OCI-LY1 (cell line): ENCODE measurements around the gene GTPBP1.

Source experiments
- H2AFZ ChIP-seq: fragments of 200-600 bp; sonication (generic), shearing (Covaris generic); 2 replicates; pipeline ENCODE4 v1.6.0; 2014; ENCODE audit warnings: antibody characterized with exemption, mild to moderate bottlenecking, low read length
- H3F3A ChIP-seq: fragments of 200-600 bp; sonication (generic), shearing (Covaris generic); 2 replicates; pipeline ENCODE4 v1.6.0; 2014; ENCODE audit warnings: mild to moderate bottlenecking, antibody characterized with exemption, low read length, moderate library complexity; ENCODE audit not compliant: insufficient read depth
- H3K27ac ChIP-seq: fragments of 200-600 bp; sonication (generic); 2 replicates; pipeline ENCODE4 v1.5.1; 2014; ENCODE audit warnings: low read length, mixed run types, mild to moderate bottlenecking, low read depth; ENCODE audit not compliant: poor library complexity, severe bottlenecking
- H3K27me3 ChIP-seq: fragments of 200-600 bp; sonication (generic); 2 replicates; pipeline ENCODE4 v1.6.0; 2014; ENCODE audit warnings: antibody characterized with exemption, mild to moderate bottlenecking, low read length, moderate library complexity; ENCODE audit not compliant: insufficient read depth
- H3K36me3 ChIP-seq: fragments of 200-600 bp; sonication (generic); 2 replicates; pipeline ENCODE4 v1.6.1; 2014; ENCODE audit warnings: mild to moderate bottlenecking, antibody characterized with exemption, low read length, moderate library complexity, mixed read lengths; ENCODE audit not compliant: insufficient read depth
- H3K4me1 ChIP-seq: fragments of 200-600 bp; sonication (generic); 2 replicates; pipeline ENCODE4 v1.5.1; 2014; ENCODE audit warnings: mild to moderate bottlenecking, low read length, moderate library complexity; ENCODE audit not compliant: insufficient read depth, severe bottlenecking
- H3K4me2 ChIP-seq: fragments of 200-600 bp; sonication (generic), shearing (Covaris generic); 2 replicates; pipeline ENCODE4 v1.6.1; 2014; ENCODE audit warnings: low read length
- H3K4me3 ChIP-seq: fragments of 200-600 bp; sonication (generic); 2 replicates; pipeline ENCODE4 v1.5.1; 2014; ENCODE audit warnings: low read length, low read depth, mild to moderate bottlenecking, mixed read lengths; ENCODE audit not compliant: poor library complexity, severe bottlenecking
- H3K79me2 ChIP-seq: fragments of 200-600 bp; shearing (Covaris generic); 2 replicates; pipeline ENCODE4 v1.6.1; 2016; ENCODE audit warnings: mixed run types, low read length, mixed read lengths; ENCODE audit not compliant: insufficient read depth
- H3K9ac ChIP-seq: fragments of 200-600 bp; sonication (generic), shearing (Covaris generic); 2 replicates; pipeline ENCODE4 v1.6.1; 2014; ENCODE audit warnings: mild to moderate bottlenecking, low read length, mixed read lengths
- H3K9me2 ChIP-seq: fragments of 200-600 bp; sonication (generic), shearing (Covaris generic); 2 replicates; pipeline ENCODE4 v1.6.1; 2014; ENCODE audit warnings: low read depth, mild to moderate bottlenecking, low read length, mixed read lengths
- H3K9me3 ChIP-seq: fragments of 200-600 bp; shearing (Covaris generic); 2 replicates; pipeline ENCODE4 v1.6.1; 2014; ENCODE audit warnings: low read length, mixed read lengths
- H4K20me1 ChIP-seq: fragments of 200-600 bp; sonication (generic), shearing (Covaris generic); 2 replicates; pipeline ENCODE4 v1.6.0; 2016; ENCODE audit warnings: mild to moderate bottlenecking, low read length; ENCODE audit not compliant: insufficient read depth
- EZH2 ChIP-seq: fragments of 200-600 bp; sonication (generic), shearing (Covaris generic); IDR thresholded peaks from 2 replicates; pipeline ENCODE4 v1.8.0; 2017; ENCODE audit warnings: borderline replicate concordance, mixed run types, mild to moderate bottlenecking, antibody characterized with exemption, low read length, moderate library complexity, mixed read lengths
- TF ChIP-seq, protein P1 (sequence below): fragments of 200-600 bp; sonication (generic), shearing (Covaris generic); IDR thresholded peaks from 2 replicates; pipeline ENCODE4 v1.5.1; 2017; ENCODE audit warnings: mild to moderate bottlenecking, antibody characterized with exemption, low read length, moderate library complexity, mixed read lengths

Gene GTPBP1

GRCh38 chr22:38729946-38730345, 24.2 kb downstream of the GTPBP1 start:
- Histone ChIP-seq H3K27me3 (no peaks in the 10 kb centered on the region), H3K4me2 (no peak overlapping the region), H3K9me2 (no peaks in the 10 kb centered on the region), H3K4me3 (no peak overlapping the region), H3K36me3 (peaks cover 79% of the 10 kb centered on the region), H3K79me2 (no peaks in the 10 kb centered on the region), H3F3A (no peaks in the 10 kb centered on the region), H3K4me1 (no peaks in the 10 kb centered on the region), H3K27ac (no peak overlapping the region), H4K20me1 (no peaks in the 10 kb centered on the region), H3K9ac (no peak overlapping the region), H2AFZ (no peak overlapping the region), H3K9me3 (no peaks in the 10 kb centered on the region)
- TF ChIP-seq, protein P1, sequence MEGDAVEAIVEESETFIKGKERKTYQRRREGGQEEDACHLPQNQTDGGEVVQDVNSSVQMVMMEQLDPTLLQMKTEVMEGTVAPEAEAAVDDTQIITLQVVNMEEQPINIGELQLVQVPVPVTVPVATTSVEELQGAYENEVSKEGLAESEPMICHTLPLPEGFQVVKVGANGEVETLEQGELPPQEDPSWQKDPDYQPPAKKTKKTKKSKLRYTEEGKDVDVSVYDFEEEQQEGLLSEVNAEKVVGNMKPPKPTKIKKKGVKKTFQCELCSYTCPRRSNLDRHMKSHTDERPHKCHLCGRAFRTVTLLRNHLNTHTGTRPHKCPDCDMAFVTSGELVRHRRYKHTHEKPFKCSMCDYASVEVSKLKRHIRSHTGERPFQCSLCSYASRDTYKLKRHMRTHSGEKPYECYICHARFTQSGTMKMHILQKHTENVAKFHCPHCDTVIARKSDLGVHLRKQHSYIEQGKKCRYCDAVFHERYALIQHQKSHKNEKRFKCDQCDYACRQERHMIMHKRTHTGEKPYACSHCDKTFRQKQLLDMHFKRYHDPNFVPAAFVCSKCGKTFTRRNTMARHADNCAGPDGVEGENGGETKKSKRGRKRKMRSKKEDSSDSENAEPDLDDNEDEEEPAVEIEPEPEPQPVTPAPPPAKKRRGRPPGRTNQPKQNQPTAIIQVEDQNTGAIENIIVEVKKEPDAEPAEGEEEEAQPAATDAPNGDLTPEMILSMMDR, result no peak
- no peak for TF ChIP-seq EZH2

DNA sequence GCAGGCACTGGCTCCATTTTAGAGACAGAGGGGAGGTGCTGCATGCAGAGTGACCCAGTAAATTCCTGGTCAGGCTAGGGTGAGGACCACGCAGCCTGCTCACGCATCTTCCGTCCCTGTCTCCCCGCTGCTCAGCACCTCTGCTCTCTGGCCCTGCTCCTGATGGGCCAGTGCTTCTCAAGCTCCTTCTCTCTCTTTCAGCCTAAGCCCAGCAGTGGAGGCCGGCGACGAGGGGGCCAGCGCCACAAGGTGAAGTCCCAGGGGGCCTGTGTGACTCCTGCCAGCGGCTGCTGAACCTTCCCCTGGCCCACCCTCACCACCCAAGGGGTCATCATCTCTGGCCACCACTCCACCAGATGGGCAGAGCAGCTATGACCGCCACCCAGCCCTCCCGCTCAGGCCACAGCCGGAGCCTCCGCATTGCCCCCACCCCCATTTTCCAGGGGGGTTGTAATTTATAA, 24.7 kb downstream of the GTPBP1 start:
- H3K9ac ChIP-seq, result no peak overlapping the region
- H2AFZ ChIP-seq, result no peak overlapping the region
- no peaks in the 10 kb centered on the region for H3K9me2 ChIP-seq
- peaks cover 81% of the 10 kb centered on the region for H3K36me3 ChIP-seq
- H3K4me2 ChIP-seq, result no peak overlapping the region
- H3K27me3 ChIP-seq, result no peaks in the 10 kb centered on the region
- no peaks in the 10 kb centered on the region for H3F3A ChIP-seq
- H3K4me1 ChIP-seq, result no peaks in the 10 kb centered on the region
- TF ChIP-seq, protein P1, result no peak
- TF ChIP-seq EZH2, result no peak
- H3K4me3 ChIP-seq, result no peak overlapping the region
- no peaks in the 10 kb centered on the region for H4K20me1 ChIP-seq
- no peaks in the 10 kb centered on the region for H3K79me2 ChIP-seq
- no peaks in the 10 kb centered on the region for H3K9me3 ChIP-seq
- no peak overlapping the region for H3K27ac ChIP-seq

DNA sequence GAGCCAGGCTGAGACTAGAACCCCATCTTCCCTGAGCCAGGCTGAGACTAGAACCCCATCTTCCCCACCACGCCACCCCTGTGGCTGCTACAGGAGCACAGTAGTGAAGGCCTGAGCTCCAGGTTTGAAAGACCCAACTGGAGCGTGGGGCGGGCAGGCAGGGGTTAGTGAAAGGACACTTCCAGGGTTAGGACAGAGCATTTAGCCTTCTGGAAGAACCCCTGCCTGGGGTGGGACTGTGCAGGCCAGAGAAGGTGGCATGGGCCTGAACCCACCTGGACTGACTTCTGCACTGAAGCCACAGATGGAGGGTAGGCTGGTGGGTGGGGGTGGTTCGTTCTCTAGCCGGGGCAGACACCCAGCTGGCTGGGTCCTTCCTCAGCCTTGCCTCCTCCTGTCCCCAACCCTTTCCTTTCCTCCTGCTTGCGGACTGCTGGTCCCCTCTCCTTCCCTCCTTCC, 26.0 kb downstream of the GTPBP1 start:
- Histone ChIP-seq H3K36me3 (peaks cover 80% of the 10 kb centered on the region; the same call in 1 of the 2 replicates), H3F3A (no peaks in the 10 kb centered on the region)

More for the DNA sequence above, 26.0 kb downstream of the GTPBP1 start:
- no peak overlapping the region for H3K9ac ChIP-seq
- no peak overlapping the region for H3K4me2 ChIP-seq
- H3K79me2 ChIP-seq, result no peaks in the 10 kb centered on the region
- no peaks in the 10 kb centered on the region for H3K9me2 ChIP-seq
- H4K20me1 ChIP-seq, result no peaks in the 10 kb centered on the region
- H3K27ac ChIP-seq, result no peak overlapping the region
- H2AFZ ChIP-seq, result no peak overlapping the region
- no peak overlapping the region for H3K4me3 ChIP-seq
- H3K9me3 ChIP-seq, result no peaks in the 10 kb centered on the region
- H3K4me1 ChIP-seq, result no peaks in the 10 kb centered on the region
- TF ChIP-seq, protein P1, result no peak
- H3K27me3 ChIP-seq, result no peaks in the 10 kb centered on the region
